GM18517 (cell line): ENCODE results near the gene NGEF.
"Not testable (repeated sequence)": the region's sequence is repeated elsewhere in the genome, so short reads cannot be mapped to it uniquely, and the experiment has no call there.

ENCODE experiments used
- ATAC-seq: cut with Tn5 transposase; IDR thresholded peaks from one replicate; pipeline ENCODE4 v1.9.1; 2021; ENCODE audit warnings: mild to moderate bottlenecking, moderate library complexity; ENCODE audit not compliant: unreplicated experiment

NGEF gene

DNA sequence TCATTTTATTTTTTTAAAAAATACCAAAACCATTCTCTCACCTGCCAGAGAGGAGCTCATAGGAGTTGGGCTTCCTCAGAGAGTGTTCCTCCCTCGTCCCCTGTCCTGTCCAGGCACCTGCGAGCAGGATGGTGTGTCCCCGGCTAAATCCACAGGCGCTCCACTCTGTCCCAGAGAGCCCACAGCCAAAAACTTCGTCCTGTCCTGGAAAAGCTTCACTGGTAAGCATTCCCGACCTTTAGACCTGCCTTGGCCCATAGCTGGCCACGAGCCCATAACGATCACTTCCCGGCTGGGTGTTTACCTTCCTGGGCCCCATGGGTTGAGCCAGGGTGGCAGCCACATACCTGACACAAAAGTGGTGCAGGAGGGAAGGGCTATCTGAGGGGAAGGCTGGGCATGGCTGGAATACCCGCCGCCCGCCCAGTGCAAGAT is at the start of gene NGEF:
Gene NGEF, minus strand, starts transcription at position 230 of the 435 bp plus-strand sequence. CDS start 38,366 bp downstream, outside the sequence.
- no peak for ATAC-seq

DNA sequence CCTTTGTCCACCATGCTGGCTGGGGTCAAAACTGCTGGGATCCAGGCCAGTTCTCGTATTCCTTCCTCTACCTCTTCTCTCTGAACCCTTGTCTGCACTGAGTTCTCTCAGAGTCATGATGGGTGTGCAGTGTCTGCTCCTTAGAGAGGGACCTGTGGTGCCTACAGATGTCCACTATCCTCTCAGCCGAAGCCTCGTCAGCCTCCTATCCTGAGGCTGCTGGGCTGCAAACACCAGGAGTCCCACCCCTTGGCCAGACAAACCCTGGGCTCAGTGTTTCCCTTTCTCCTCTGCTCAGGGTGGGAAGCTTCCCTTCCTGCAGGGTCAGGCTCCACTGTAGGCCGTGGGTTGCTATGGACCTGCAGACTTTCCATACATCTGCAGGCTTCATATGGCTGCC is 49.4 kb upstream of the NGEF start:
- no peak for ATAC-seq

- peak; percentile 30 for ATAC-seq
These were observed 48.8 kb upstream of the NGEF start for GRCh38 chr2:233061591-233062450.

DNA sequence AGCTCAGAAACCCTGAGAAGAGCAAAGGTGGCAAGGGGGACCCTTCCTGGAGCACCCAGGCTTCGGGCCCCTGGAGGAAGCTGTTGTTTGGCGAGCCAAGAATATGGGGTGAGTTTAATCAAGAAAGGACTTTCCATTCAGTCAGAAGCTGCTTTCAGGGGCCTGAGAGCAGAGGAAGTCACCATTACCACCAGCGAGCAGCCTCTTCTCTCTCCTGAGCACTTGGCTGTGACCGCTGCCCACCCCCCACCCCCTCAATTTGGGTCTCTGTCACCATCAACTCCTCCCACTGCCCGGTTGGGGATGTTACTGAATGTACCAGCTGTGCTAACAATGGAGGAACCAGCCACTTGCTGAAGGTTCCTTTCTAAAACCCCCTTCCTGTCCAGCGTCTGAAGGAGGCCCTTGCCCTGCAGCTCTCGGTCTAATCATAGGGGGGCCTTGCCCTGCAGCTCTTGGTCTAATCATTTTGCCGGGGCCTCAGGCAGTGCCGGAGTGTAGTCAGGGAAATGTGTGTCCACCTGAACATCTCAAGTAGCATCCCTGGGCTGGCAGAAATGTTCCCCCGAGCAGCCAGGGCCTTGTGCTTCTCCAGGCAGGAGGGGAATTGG is 48.0 kb upstream of the NGEF start:
- peak; percentile 25 for ATAC-seq

DNA sequence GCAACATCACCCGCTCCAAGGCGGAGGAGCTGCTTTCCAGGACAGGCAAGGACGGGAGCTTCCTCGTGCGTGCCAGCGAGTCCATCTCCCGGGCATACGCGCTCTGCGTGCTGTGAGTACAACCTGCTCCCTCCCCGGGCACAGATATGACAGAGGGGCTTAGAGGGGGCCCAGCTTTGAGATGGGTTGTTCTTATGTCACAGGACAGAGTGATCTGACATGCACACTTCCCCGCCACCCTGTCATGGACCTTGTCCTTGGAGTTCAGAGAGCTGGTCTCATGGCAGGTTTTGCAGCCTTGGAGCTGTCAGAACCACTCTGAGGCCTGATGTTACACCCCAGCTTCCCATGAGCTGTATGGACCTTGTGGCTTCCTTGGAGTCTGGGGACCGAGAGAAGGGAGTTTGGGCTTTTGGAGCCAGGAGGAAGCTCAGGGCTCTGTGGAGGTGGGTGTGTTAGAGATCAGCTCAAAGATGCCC is 47.5 kb upstream of the NGEF start:
- no peak for ATAC-seq

GRCh38 chr2:233059797-233060500 is 46.9 kb upstream of the NGEF start, which contains the start of gene INPP5D:
Gene INPP5D, plus strand, starts transcription at chr2:233060342. Its CDS starts 137 bp downstream, at chr2:233060479.
- peak; percentile 58 for ATAC-seq

DNA sequence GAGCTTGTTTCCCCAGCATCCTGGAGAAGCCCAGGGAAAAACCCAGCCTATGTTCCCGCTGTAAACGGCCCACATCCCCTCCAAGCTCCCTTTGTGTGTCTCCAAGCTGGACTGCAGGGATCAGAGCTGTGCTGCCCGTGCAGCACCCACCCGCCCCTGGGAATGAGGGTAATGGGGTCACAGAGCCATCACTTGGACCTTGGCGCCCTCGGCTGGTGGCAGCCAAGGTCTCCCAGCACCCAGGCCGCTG is 46.4 kb upstream of the NGEF start:
- no peak for ATAC-seq

DNA sequence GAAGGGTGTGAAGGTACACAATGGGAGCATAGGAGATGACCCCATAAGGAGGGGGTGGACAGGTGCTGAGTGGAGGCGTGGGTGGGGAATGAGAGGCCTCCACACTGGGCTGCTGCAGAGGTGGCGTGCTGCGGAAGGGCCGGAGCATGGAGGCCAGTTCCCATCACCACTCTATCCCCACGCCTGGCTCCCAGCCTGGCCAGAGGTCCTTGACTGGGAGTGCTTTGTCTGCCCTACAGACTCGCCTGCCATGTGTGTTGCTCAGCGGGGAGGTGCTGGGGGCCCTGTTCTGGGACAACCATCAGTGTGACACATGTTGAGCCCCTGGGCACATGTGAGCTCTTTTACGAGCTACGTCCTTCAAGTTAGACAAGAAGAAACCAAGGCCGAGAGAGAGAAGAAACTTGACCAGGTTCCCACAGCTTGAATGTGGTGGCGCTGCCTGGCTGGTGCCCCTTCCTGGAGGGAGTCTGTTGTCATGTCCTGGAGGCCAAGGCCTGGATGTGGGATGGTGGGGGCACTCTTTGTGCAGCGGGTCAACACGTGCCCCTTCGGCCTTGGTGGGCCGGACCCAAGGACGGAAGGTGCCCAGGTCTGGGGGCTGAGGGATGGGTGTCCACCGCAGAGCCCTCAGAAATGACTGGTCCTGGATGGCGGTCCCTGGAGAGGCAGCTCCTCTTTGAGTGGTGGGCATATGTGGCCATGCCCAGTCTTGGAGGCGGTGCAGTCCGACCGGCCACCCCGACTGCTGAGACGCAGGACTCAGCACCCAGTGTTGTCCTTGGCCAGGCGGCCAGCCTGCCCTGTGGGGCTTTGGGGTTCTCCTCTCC is 45.9 kb upstream of the NGEF start:
- no peak for ATAC-seq

DNA sequence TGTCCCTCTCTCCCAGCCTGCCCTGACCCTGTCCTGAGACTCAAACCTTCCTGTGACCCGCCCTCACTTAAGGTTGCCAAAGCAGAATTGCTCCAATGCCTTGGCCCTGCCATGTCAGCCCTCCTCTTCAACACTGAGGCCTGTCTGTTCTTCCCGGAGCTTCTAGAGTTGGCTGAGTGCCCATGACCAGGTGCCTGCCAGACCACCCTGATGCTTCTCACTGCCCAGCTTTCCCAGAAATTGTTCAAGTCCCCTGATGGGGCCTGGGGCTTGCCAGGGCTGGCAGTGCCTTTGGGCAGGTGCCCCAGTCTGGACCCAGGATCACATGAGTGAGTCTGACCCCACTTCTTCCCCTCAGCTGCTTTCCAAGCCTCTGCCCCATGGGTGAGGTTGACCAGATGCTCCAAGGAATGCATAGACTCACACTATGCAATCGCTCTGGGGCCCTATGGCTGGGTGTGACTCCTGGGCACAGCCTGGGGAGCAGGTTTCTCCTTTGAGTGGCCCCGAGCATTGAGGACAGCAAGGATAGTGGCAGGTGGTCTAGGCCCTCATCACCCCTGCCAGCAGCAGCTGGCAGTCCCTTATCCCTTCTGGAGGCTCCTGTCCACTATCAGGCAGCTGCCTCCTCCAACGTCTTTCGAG is 44.0 kb upstream of the NGEF start:
- no peak for ATAC-seq

DNA sequence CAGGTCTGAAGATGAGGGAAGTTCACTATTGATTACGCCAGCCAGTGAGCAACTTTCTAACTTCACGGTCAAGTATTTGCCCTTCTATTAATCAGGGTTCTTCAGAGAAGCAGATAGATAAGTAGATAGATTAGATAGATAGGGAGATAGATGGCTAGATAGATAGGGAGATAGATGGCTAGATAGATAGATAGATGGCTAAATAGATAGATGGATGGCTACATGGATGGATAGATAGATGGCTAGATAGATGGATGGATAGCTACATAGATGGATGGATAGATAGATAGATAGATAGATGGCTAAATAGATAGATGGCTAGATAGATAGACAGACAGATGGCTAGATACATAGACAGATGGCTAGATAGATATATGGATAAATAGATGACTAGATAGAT is 42.3 kb upstream of the NGEF start:
- no peak for ATAC-seq

DNA sequence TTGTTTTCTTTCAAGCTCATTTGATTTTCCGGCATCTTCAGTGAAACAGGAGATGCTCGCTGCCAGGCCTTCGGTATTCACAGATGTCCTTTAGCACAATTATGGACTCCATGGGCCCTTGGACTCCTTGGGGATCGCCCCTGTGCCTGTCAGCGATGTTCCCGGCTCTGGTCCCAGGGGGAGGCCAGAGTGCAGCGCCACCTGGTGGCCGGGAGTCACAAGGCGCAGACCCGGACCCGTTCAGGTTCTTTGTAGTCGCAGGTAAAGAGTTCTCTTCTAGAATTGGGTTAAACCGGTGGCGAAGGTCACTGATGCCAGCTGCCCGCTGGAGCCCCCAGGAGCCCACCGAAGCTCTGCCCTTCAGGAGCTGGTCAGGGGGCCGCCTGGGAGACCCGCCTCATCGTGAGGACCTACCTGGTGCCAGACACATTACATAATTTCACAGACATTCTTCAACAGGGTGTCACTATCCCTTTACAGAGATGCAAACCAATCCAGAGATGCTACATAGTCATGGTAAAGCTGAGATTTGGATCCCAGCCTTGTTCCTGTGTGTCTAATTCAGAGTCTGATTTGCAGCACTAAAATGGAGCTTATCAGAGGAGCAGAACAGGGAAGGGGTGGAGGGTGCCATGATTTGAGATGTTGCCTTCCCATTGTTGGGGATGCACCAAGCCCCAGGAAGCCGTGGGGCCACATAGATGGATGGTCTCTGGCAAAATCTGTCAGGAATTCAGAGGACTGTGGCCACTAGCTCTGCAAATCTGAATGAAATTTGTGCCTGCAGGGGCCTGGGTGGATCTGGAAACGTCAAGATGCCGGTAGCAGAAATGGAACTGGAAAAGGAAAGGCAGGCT is 41.1 kb upstream of the NGEF start:
- ATAC-seq, result no peak

DNA sequence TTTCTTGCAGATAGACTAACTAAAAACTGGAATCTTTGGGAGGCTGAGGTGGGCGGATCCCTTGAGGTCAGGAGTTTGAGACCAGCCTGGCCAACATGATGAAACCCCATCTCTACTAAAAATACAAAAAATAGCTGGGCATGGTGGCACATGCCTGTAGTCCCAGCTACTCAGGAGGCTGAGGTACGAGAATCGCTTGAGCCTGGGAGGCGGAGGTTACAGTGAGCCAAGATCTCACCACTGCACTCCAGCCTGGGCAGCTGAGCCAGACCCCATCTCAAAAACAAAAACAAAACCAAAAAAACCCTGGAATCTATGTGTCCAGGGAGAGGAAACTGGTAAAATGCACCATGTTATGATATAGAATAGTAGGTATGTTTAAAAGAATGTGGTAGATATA is 39.5 kb upstream of the NGEF start:
- ATAC-seq, result not testable (repeated sequence)

- ATAC-seq, result no peak
These were observed 38.4 kb upstream of the NGEF start for GRCh38 chr2:233051241-233052149.

GRCh38 chr2:233049194-233049761 is 36.2 kb upstream of the NGEF start:
- no peak for ATAC-seq

- no peak for ATAC-seq
These were observed 35.6 kb upstream of the NGEF start for GRCh38 chr2:233048569-233049193.

- no peak for ATAC-seq
These were observed 34.6 kb upstream of the NGEF start for GRCh38 chr2:233047667-233048066.

- ATAC-seq, result no peak
These were observed 34.1 kb upstream of the NGEF start for GRCh38 chr2:233047206-233047605.
